GM19099 (cell line): ENCODE results near the gene ZFP69.
A peak's percentile ranks its signal among the peaks of the same experiment; 100 is the strongest.

Experiments used
- POLR2A ChIP-seq: IDR thresholded peaks from 3 replicates; pipeline ENCODE4 v1.6.1; 2011; ENCODE audit warnings: low read depth; ENCODE audit not compliant: insufficient read length; ENCODE audit errors: extremely low read depth

Gene ZFP69

DNA sequence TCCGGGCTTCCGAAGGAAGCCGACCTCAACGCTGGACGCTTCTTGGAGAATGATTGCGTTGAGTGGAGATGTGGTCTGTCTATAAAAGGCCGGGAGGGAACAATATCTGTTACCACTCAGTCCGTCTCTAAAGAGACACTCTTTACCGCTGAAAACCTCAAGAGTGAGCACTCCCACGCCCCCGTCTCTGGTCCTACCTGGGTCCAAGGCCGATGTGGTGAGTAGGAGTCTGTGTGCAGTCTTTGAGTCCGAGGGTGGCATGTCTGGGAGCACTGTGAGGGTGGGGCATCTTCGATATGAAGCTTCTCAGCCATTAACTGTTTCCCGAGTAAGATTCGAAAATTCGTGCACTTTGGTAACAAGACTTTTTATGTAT, 576 bp downstream of the ZFP69 start:
- TF ChIP-seq POLR2A = no peak

DNA sequence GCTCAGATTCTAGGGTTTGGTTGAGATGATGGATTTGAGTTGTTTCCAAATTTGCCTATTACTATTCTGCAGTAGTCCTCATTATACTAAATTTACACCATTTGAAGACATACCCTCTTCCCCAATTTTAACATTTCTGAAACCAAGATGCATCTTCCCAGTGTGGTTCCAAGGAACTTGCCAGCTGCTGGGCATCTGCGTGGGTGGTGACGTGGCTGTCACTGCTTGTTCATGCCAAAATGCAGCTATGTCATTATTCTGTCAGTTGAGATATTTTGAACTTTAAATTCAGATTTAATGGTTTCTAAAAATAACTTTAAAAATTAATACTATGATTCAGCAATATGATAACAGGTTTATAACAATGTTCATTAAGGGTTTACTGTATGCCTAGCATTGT, 1.2 kb downstream of the ZFP69 start:
- no peak for TF ChIP-seq POLR2A

DNA sequence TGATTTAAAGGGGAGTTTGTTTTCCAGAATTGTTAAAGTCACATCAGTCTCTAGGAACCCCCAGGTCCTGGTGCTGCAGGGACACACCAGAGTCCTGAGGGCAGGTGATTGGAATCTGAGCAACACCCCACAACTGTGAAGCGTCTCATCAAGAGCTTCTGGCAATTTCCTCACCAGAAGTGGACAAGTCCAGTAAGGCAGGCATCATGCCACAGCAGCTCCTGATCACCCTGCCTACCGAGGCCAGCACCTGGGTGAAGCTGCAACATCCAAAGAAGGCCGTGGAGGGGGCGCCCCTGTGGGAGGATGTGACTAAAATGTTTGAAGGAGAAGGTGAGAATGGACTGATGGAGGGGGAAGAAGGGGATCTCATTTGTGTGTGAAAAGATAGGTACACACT, 2.1 kb downstream of the ZFP69 start:
- no peak for TF ChIP-seq POLR2A

DNA sequence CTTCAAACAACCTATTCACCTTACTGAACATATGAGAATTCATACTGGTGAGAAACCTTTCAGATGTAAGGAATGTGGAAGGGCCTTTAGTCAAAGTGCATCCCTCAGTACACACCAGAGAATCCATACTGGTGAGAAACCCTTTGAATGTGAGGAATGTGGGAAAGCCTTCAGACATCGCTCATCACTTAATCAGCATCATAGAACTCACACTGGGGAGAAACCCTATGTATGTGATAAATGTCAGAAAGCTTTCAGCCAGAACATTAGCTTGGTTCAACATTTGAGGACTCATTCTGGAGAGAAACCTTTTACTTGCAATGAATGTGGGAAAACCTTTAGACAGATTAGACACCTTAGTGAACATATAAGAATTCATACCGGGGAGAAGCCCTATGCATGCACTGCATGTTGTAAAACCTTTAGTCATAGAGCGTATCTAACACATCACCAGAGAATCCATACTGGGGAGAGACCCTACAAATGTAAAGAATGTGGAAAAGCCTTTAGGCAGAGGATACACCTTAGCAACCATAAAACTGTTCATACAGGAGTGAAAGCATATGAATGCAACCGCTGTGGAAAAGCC, 18.3 kb downstream of the ZFP69 start:
- no peak for TF ChIP-seq POLR2A

DNA sequence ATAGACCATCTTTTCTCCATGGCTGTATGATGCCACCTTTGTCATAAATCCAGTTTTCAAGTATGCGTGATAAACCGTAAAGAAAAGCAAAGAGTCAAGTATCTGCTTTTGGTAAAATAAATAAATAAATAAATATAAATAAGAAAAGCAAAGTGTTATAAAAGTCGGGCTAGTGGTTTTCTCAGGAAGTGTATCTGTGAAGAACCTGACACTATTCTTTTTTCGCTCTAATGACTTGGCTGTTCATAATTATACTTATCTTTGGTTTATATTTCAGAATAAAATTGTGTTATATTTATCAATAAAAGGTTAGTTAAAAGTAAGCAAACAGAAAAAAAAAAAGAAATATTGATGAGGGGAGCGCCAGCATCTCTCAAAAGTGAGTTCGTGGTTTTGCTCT, 30.9 kb downstream of the ZFP69 start:
- no peak for TF ChIP-seq POLR2A

DNA sequence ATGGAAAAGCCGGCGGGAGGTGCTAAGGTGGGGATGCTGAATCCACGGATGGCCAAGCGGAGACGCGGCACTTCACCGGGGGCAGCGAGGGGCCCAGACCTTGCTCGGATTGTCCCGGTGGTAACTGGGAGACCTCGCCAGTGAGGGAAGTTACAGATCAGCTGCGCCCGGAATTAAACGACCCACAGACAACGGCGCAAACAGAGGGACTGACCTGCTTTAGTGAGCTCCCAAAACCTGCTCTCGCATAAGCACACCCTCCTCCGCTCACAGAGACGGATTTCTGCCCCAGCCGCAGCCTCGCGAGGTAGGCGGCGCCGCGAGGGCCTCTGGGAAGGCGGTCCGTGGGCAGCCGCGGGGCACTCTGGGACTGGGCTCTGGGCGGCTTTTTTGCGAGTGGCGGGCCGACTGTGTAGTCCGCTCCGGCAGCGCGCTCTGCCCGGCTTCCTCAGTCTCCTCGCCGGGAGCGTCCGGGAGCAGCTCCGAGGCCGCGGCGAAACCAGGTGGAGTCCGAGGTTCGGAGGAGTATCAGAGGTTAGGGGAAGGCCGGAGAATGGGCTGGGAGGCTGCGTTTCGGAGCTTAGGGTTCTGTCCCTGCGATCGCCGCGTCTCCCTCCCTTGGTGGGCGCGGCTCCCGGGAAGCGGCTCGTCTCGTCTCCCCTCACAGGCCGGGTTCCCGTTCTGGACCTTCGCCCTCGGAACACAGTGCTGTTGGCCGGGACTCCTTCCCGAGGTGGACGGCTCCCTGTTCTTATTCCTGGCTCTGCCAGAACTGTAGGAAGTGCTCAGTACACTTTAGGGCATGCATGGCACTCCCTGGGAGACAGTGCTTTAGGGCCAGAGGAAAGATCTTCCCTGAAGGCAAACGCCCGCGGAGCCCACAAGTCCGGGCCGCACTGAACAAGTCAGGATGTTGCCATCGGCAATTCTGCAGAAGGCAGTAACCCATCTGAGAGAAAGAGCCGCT, 31.6 kb downstream of the ZFP69 start, which contains the start of gene EXO5:
Gene EXO5 (plus strand): TSS at position 393 of the 967 bp plus-strand sequence. CDS start 5,778 bp downstream, outside the sequence.
- TF ChIP-seq POLR2A = peak; percentile 92

DNA sequence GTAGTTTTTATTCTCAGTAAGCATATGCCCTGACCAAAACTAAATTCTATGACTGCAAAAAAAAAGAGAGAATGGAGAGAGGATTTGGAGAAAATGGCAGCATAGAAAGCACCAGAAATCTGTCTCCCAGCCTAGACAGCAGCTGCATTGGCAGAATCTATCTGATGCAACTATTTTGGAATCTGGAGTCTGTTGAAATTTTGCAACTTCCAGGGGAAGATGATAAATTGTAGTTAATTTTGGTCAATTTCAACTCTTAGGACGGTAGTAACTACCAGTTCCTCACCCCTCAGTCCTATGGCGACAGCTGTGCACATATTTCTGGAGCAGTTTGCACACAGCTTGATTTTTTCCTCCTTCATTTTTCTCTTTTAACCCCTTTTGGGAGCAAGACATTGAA, 42.4 kb downstream of the ZFP69 start:
- no peak for TF ChIP-seq POLR2A

DNA sequence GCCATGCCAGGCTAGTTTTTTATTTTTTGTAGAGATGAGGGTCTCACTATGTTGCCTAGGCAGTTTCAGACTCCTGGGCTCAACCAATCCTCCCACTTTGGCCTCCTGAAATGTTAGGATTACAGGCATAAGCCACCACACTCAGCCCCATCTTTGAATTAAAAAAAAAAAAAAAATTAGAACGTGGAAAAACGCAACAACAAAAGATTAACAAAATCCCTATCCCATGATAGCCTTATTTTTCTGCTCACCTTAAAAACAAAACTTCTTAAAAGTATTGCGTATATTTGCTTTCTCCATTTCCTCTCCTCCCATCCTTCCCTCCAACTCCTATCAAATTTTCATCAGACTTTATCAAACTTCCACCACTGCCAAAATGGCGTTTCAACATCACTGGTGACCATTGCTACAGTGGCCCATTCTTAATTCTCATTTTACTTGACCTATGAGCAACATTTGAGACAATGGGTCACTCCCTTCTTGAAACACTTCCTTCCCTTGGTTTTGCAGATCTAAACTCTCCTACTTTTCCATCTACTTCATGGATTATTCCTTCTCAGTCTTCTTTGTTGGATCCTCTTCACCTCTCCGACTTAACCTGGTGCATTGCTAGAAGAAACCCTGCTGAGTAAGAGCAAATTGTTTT, 53.8 kb downstream of the ZFP69 start:
- TF ChIP-seq POLR2A = no peak

DNA sequence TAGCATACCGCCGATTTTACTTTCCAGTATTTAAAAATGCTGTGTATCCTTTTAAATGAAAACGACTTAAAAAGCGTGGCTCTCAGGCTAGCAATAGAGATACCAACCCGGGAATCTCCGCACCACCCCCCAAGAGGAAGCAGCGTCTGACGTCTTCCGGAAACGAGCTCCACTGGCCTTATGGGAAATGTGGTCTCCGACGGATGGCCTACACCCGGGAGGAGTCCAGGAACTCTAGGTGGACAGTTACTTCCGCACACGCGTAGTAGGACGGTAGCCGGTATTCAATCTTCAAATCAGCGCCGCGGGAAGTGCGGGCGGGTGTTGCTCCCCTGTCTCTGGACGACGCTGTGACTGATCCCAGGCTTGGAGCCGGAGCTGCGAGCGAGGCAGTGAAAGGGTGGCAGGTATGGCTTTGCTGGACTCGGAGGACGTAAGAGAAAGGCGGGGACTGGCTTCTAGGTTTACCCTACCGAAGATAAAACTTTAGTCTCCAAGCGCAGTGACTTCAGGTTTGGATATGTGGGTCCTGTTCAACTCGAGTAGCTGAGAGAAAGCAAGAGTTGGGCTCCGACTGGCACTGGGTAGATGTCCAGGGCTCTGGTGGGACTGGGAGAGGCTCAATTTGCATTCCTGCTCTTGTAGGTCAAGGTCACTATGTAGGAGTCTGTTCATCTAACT, 54.4 kb downstream of the ZFP69 start, which contains the start of gene ZNF684:
Gene ZNF684 (plus strand): TSS at position 257 of the 681 bp plus-strand sequence. CDS start 1,530 bp downstream, outside the sequence.
- TF ChIP-seq POLR2A = peak; percentile 76

DNA sequence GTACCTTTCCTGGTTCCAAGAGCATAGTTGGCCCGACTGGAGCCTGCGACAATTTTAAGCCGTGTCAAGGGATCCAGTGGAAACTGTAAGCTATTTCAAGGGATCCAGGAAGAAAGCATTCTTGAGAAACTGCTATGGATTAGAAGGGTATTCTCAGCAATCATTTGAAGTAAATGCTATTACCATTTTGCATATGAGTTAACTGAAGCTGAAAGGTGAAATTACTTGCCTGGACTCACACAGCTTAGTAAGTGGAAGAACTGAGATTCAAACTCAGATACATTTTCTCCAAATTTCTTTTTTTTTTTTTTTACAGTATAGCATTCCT, 54.9 kb downstream of the ZFP69 start:
- no peak for TF ChIP-seq POLR2A

DNA sequence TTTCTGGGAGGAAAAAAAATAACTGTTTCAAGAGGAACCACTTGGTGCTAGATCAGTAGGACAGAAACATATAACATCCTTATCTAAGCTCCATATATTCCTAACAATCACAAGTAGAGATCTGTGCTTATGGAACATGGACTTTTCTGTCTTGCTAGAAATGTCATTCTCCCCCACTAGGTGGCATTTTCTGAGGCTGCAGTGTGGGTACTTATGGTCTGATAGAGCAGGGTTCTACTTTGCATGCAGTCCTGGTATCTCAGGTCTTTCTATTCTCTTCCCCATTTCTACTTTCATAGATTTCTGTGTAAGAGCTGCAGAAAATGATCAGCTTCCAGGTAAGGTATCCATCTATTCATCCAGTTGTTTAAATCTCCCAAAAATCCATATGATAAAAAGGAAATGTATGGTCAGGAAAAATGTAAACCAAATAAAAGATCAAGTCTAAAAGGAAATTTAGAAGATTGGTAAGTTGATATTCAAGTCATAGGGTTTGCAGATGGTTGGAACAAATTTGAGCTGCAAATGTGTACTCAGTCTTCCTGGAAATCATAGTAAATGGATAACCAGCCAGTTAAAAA, 55.8 kb downstream of the ZFP69 start:
- TF ChIP-seq POLR2A = no peak

DNA sequence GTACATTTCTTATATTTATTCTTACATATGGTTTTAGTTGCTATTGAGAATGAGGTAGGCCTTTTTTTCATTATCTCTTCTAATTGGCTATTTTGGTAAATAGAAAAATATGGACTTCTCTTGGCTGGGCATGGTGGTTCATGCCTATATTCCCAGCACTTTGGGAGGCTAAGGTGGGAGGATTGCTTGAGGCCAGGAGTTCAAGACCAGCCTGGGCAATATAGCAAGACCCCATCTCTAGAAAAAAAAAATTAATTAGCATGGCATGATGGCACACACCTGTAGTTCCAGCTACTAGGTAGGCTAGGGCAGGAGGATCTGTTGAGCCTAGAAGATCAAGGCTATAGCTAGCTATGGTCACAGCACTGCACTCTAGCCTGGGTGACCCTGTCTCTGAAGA, 57.5 kb downstream of the ZFP69 start:
- TF ChIP-seq POLR2A = no peak

DNA sequence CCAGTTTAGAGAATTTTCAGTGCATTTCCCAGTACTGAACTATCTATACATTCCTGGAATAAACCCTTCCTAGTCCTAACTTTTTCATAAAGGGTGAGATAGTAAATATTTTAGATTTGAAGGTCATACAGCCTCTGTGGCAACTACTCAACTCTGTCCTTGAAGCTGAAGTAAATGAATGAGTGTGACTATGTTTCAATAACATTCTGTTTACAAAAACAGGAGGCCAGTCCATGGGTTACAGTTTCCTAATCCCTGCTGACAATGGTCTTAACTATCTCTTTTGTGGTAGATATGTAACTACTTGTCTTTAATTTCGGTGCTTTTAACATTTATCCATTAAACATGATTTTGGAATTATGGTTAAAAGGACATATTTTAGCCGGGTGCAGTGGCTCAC, 58.6 kb downstream of the ZFP69 start:
- TF ChIP-seq POLR2A = no peak

DNA sequence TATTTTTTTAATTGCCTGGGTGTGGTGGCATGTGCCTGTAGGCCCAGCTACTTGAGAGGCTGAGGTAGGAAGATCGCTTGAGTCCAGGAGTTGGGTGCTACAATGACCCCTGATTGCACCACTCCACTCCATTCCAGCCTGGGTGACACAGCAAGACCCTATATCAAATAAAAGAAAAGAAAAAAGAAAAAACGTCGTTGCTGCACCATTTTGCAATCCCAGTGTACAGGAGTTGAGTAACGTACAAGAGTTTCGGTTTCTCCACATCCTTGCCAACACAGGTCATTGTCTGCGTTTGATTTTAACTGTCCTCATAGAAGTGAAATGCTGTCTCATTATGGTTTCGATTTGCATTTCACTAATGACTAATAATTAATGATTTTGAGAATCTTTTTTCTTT, 62.2 kb downstream of the ZFP69 start:
- TF ChIP-seq POLR2A = no peak
